Colonic mucosa (tissue), 4 donors: ENCODE measurements around the gene SLC22A13. TPM values are rescaled to one million over a fixed set of nuclear protein-coding genes. Genes with fewer than 3 reads are reported as not detected.
"Not testable (repeated sequence)": the region's sequence is repeated elsewhere in the genome, so short reads cannot be mapped to it uniquely, and the experiment has no call there.

Source experiments
- DNase-seq: peaks from one replicate; pipeline ENCODE4 v3.0.0-alpha.2; 2020
- H3K27ac ChIP-seq: fragments of 200-600 bp; one replicate; pipeline ENCODE4 v1.8.0; 2021
- H3K27me3 ChIP-seq: fragments of 200-600 bp; one replicate; pipeline ENCODE4 v1.8.0; 2021
- H3K36me3 ChIP-seq: fragments of 200-600 bp; one replicate; pipeline ENCODE4 v1.8.0; 2021
- H3K4me1 ChIP-seq: fragments of 200-600 bp; one replicate; pipeline ENCODE4 v1.8.0; 2021; ENCODE audit warnings: mild to moderate bottlenecking
- H3K4me3 ChIP-seq: fragments of 200-600 bp; one replicate; pipeline ENCODE4 v1.8.0; 2021
- H3K9ac ChIP-seq, 2 donors: one replicate each; pipeline ENCODE4 v1.7.0; 2013; ENCODE audit warnings: control low read depth in 2 of 2, low read depth in 2 of 2, low read length in 2 of 2
- H3K9me3 ChIP-seq: fragments of 200-600 bp; one replicate; pipeline ENCODE4 v1.8.0; 2021
- CTCF ChIP-seq: fragments of 200-600 bp; IDR thresholded peaks from one replicate; pipeline ENCODE4 v1.8.0; 2022; ENCODE audit warnings: antibody characterized with exemption, mild to moderate bottlenecking
- intact Hi-C: fragments of 100-400 bp; cut with DNase I; formaldehyde crosslinking; loops from one replicate; pipeline ENCODE4 v1.14.1; 2022
- total RNA-seq, 2 donors: library from RNA; stranded (reverse); fragmentation: NEBNext Ultra II Directional in 1 of 2; extraction: Animal tissue kit (Norgen Biotek cat#: 25700) in 1 of 2; gene quantifications; one replicate each; pipeline ENCODE4 v1.2.1, GENCODE V29; 2021
- donor health status: healthy.
- donor health status: DM: no; HTN: no; CAD: no.
- donor health status: DM: no; HTN: no; CAD: no.

SLC22A13 gene
- total RNA-seq, 2 donors from 2014 or later, result 0.27 to 1.1 TPM

GRCh38 chr3:38276917-38277630 is 11.5 kb downstream of the SLC22A13 start:
- no peak for TF ChIP-seq CTCF
- Histone ChIP-seq H3K27me3 (no peaks in the 10 kb centered on the region), H3K4me3 (no peak overlapping the region), H3K36me3 (no peaks in the 10 kb centered on the region), H3K9me3 (no peaks in the 10 kb centered on the region), H3K4me1 (no peaks in the 10 kb centered on the region), H3K9ac (no peak overlapping the region), H3K27ac (no peak overlapping the region)
- intact Hi-C loops, result no loop called here
- no peak for DNase-seq

- Histone ChIP-seq H3K4me1 (no peaks in the 10 kb centered on the region), H3K9me3 (no peaks in the 10 kb centered on the region), H3K36me3 (no peaks in the 10 kb centered on the region), H3K4me3 (no peak overlapping the region), H3K9ac (no peak overlapping the region), H3K27ac (no peak overlapping the region), H3K27me3 (no peaks in the 10 kb centered on the region)
- no peak for TF ChIP-seq CTCF
- no peak for DNase-seq
- intact Hi-C loops, result no loop called here
These were observed 13.2 kb downstream of the SLC22A13 start for GRCh38 chr3:38278841-38279240.

- no peak for TF ChIP-seq CTCF
- Histone ChIP-seq H3K9ac (no peak within 1 kb of the TSS), H3K27ac (no peak within 1 kb of the TSS), H3K36me3 (no peaks in the 10 kb centered on the region), H3K27me3 (no peaks in the 10 kb centered on the region), H3K4me1 (no peaks in the 10 kb centered on the region), H3K4me3 (no peak within 1 kb of the TSS), H3K9me3 (no peaks in the 10 kb centered on the region)
- no peak for DNase-seq
- intact Hi-C loops, result no loop called here
These were observed 16.5 kb downstream of the SLC22A13 start, which contains the start of gene SLC22A14 for GRCh38 chr3:38281895-38282686. SLC22A14 (plus strand) TSS chr3:38282294; CDS start chr3:38306027, 23,733 bp downstream.

- Histone ChIP-seq H3K9me3 (no peaks in the 10 kb centered on the region), H3K9ac (no peak overlapping the region), H3K4me3 (no peak overlapping the region), H3K4me1 (no peaks in the 10 kb centered on the region), H3K27ac (no peak overlapping the region), H3K36me3 (no peaks in the 10 kb centered on the region), H3K27me3 (no peaks in the 10 kb centered on the region)
- intact Hi-C loops, result no loop called here
- DNase-seq, result no peak
- TF ChIP-seq CTCF, result no peak
These were observed 18.5 kb downstream of the SLC22A13 start for GRCh38 chr3:38283810-38284755.

GRCh38 chr3:38284756-38285150 is 19.1 kb downstream of the SLC22A13 start:
- no peak overlapping the region for H3K9ac ChIP-seq
- H3K36me3 ChIP-seq, result no peaks in the 10 kb centered on the region

GRCh38 chr3:38289286-38290217 is 23.9 kb downstream of the SLC22A13 start:
- H3K27me3 ChIP-seq, H3K4me1 ChIP-seq, DNase-seq, H3K9ac ChIP-seq, H3K27ac ChIP-seq, H3K9me3 ChIP-seq, H3K4me3 ChIP-seq, H3K36me3 ChIP-seq, intact Hi-C loops: not testable (repeated sequence)

More at GRCh38 chr3:38284756-38285150, 19.1 kb downstream of the SLC22A13 start:
- Histone ChIP-seq H3K9me3 (no peaks in the 10 kb centered on the region), H3K27me3 (no peaks in the 10 kb centered on the region), H3K27ac (no peak overlapping the region), H3K4me3 (no peak overlapping the region), H3K4me1 (no peaks in the 10 kb centered on the region)
- no peak for DNase-seq
- intact Hi-C loops, result no loop called here
- no peak for TF ChIP-seq CTCF

GRCh38 chr3:38297053-38297452 is 31.4 kb downstream of the SLC22A13 start:
- H3K27me3 ChIP-seq, H3K27ac ChIP-seq, H3K9ac ChIP-seq, H3K4me1 ChIP-seq, H3K4me3 ChIP-seq, DNase-seq, H3K9me3 ChIP-seq, H3K36me3 ChIP-seq, intact Hi-C loops: not testable (repeated sequence)
